Fibroblast of lung (primary cell): ENCODE data around the gene JAZF1. TPM values are rescaled to one million over a fixed set of nuclear protein-coding genes. Genes with fewer than 3 reads are reported as not detected.

Source experiments
- DNase-seq, 2 donors: peaks; one replicate each; pipeline versions ENCODE4 v3.0.0 to v3.0.0-alpha.2; 2010; ENCODE audit warnings: low read depth in 2 of 2
- H2AFZ ChIP-seq: 2 replicates; pipeline ENCODE4 v1.5.1; 2012; ENCODE audit warnings: low read length, control low read depth, inconsistent platforms
- H3K27ac ChIP-seq: 2 replicates; pipeline ENCODE4 v1.5.1; 2011; ENCODE audit warnings: low read length, control low read depth; ENCODE audit not compliant: insufficient read depth
- H3K27me3 ChIP-seq: 2 replicates; pipeline ENCODE4 v1.5.1; 2011; ENCODE audit warnings: mild to moderate bottlenecking, low read length; ENCODE audit not compliant: control insufficient read depth, insufficient read depth
- H3K36me3 ChIP-seq: 2 replicates; pipeline ENCODE4 v1.5.1; 2011; ENCODE audit warnings: low read length; ENCODE audit not compliant: control insufficient read depth, insufficient read depth
- H3K4me1 ChIP-seq: 2 replicates; pipeline ENCODE4 v1.5.1; 2011; ENCODE audit warnings: low read length; ENCODE audit not compliant: control insufficient read depth, insufficient read depth; ENCODE audit errors: extremely low read depth
- H3K4me2 ChIP-seq: 2 replicates; pipeline ENCODE4 v1.5.1; 2011; ENCODE audit warnings: low read length, control low read depth; ENCODE audit not compliant: insufficient read depth; ENCODE audit errors: extremely low read depth
- H3K4me3 ChIP-seq, 4 experiments: fragments of 200-600 bp in 1 of 4; sonication (generic) in 1 of 4; replicated peaks in 1 of 4; 2 replicates each; pipeline ENCODE4 v1.5.1; 2011 to 2016; ENCODE audit warnings: low read length in 4 of 4, low read depth in 3 of 4, mild to moderate bottlenecking in 3 of 4, control low read depth in 2 of 4, inconsistent platforms in 1 of 4, mixed read lengths in 1 of 4; ENCODE audit not compliant: insufficient read depth in 1 of 4; ENCODE audit errors: control extremely low read depth in 1 of 4
- H3K79me2 ChIP-seq: 2 replicates; pipeline ENCODE4 v1.5.1; 2012; ENCODE audit warnings: mild to moderate bottlenecking, low read length, inconsistent platforms; ENCODE audit not compliant: control insufficient read depth, insufficient read depth
- H3K9ac ChIP-seq: 2 replicates; pipeline ENCODE4 v1.5.1; 2011; ENCODE audit warnings: mild to moderate bottlenecking, low read length, control low read depth; ENCODE audit not compliant: insufficient read depth
- H3K9me3 ChIP-seq: 2 replicates; pipeline ENCODE4 v1.5.1; 2012; ENCODE audit warnings: low read depth, low read length; ENCODE audit not compliant: control insufficient read depth, insufficient read depth
- H4K20me1 ChIP-seq: 2 replicates; pipeline ENCODE4 v1.5.1; 2011; ENCODE audit warnings: low read length; ENCODE audit not compliant: control insufficient read depth, insufficient read depth; ENCODE audit errors: extremely low read depth
- EZH2 ChIP-seq: IDR thresholded peaks from 2 replicates; pipeline ENCODE4 v1.5.1; 2012; ENCODE audit warnings: low read length, control low read depth, mild to moderate bottlenecking; ENCODE audit errors: missing control alignments
- polyA plus RNA-seq, 2 donors: library from polyadenylated mRNA; depleted of rRNA in 1 of 2; stranded (reverse) in 1 of 2; unstranded in 1 of 2; fragments of >200 nt; gene quantifications; 2 replicates each; pipeline ENCODE4 v1.2.1, GENCODE V29; 2011 to 2012; ENCODE audit warnings: missing spikeins in 1 of 2
- total RNA-seq: library from RNA; depleted of rRNA; stranded (reverse); fragments of >200 nt; gene quantifications from 2 replicates; pipeline ENCODE4 v1.2.1, GENCODE V29; 2014
- TF ChIP-seq, protein P1 (sequence below), 2 donors: IDR thresholded peaks in 1 of 2; conservative IDR thresholded peaks in 1 of 2; 1 replicate in 1 of 2; 2 replicates in 1 of 2; pipeline ENCODE4 v1.5.1; 2011 to 2012; ENCODE audit warnings: low read length in 2 of 2, control low read depth in 1 of 2, inconsistent platforms in 1 of 2, low read depth in 1 of 2, mild to moderate bottlenecking in 1 of 2

The JAZF1 gene
- total and polyA plus RNA-seq, 2 donors (not counting 1 experiment from before 2014, with no cell fraction given) = 9.1 to 9.3 TPM

DNA sequence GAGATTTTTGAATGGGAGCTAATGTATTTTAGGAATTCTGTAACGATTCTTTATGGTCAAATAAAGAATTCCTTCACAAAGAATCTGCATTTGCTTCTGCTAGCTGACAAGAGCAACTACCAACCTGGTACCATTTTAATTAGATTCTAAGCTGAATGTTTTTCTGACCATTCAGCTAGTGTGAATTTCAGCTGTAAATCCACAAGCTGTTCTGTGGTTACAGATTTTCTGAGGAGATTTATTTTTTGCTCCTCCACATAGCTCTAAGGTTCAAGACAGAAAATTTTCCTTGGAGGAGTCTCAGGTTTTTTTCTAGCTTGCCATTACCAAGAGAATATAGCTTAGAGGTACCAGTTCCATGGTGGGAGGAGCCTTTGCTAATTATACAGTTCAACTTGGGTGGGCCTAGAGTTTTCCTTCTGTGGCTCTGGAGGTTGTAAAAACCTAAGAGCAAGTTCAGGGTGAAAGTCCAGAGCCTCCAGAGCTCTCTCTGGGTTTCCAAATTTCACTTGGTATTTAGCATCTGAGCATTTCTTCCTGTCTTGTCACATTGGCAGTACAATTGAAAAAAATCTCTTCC is 120.1 kb downstream of the JAZF1 start:
- no peaks in the 10 kb centered on the region for H3K9me3 ChIP-seq
- H3K27ac ChIP-seq = no peak overlapping the region
- no peaks in the 10 kb centered on the region for H3K36me3 ChIP-seq
- H3K4me3 ChIP-seq = no peak overlapping the region
- H3K79me2 ChIP-seq = no peaks in the 10 kb centered on the region
- no peaks in the 10 kb centered on the region for H3K27me3 ChIP-seq
- no peak overlapping the region for H2AFZ ChIP-seq
- peaks cover 6% of the 10 kb centered on the region for H3K4me1 ChIP-seq
- no peaks in the 10 kb centered on the region for H4K20me1 ChIP-seq
- no peak overlapping the region for H3K4me2 ChIP-seq
- no peak for TF ChIP-seq EZH2
- TF ChIP-seq, protein P1, sequence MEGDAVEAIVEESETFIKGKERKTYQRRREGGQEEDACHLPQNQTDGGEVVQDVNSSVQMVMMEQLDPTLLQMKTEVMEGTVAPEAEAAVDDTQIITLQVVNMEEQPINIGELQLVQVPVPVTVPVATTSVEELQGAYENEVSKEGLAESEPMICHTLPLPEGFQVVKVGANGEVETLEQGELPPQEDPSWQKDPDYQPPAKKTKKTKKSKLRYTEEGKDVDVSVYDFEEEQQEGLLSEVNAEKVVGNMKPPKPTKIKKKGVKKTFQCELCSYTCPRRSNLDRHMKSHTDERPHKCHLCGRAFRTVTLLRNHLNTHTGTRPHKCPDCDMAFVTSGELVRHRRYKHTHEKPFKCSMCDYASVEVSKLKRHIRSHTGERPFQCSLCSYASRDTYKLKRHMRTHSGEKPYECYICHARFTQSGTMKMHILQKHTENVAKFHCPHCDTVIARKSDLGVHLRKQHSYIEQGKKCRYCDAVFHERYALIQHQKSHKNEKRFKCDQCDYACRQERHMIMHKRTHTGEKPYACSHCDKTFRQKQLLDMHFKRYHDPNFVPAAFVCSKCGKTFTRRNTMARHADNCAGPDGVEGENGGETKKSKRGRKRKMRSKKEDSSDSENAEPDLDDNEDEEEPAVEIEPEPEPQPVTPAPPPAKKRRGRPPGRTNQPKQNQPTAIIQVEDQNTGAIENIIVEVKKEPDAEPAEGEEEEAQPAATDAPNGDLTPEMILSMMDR (conservative IDR thresholded peaks at IDR 0.05 in 1 of 2, IDR thresholded peaks at IDR 0.05 in 1 of 2; ENCODE audit: low read depth in 1 of 2, low read length in 2 of 2) = no peak
- H3K9ac ChIP-seq = no peak overlapping the region
- no peak for DNase-seq

DNA sequence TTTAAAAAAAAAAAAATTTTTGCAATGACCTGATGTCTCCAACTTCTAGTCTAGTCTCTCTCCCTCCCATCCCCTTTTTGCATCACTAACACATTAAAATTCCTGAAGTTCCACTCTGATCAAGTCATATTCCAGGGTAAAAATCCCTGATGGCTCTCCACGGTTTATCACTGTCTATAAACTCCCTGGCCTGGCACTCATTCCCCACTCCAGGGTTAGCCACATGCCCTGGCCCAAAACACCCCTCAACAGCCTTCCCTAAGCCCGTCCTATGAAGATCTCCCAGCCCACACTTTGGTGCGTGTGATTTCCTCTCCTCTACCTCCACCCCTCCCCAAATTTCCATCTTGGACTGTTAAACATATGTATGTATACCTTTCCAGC is 125.4 kb downstream of the JAZF1 start:
- Histone ChIP-seq H3K79me2 (no peaks in the 10 kb centered on the region), H3K27me3 (no peaks in the 10 kb centered on the region), H3K27ac (no peak overlapping the region), H2AFZ (no peak overlapping the region), H3K9me3 (no peaks in the 10 kb centered on the region), H4K20me1 (no peaks in the 10 kb centered on the region), H3K4me3 (no peak overlapping the region), H3K4me1 (peaks cover 13% of the 10 kb centered on the region), H3K4me2 (no peak overlapping the region), H3K9ac (no peak overlapping the region), H3K36me3 (no peaks in the 10 kb centered on the region)
- peak in 1 of 2 donors; percentile 60 for DNase-seq
- TF ChIP-seq EZH2 = no peak
- TF ChIP-seq, protein P1 (conservative IDR thresholded peaks at IDR 0.05 in 1 of 2, IDR thresholded peaks at IDR 0.05 in 1 of 2; ENCODE audit: low read depth in 1 of 2, low read length in 2 of 2) = no peak

DNA sequence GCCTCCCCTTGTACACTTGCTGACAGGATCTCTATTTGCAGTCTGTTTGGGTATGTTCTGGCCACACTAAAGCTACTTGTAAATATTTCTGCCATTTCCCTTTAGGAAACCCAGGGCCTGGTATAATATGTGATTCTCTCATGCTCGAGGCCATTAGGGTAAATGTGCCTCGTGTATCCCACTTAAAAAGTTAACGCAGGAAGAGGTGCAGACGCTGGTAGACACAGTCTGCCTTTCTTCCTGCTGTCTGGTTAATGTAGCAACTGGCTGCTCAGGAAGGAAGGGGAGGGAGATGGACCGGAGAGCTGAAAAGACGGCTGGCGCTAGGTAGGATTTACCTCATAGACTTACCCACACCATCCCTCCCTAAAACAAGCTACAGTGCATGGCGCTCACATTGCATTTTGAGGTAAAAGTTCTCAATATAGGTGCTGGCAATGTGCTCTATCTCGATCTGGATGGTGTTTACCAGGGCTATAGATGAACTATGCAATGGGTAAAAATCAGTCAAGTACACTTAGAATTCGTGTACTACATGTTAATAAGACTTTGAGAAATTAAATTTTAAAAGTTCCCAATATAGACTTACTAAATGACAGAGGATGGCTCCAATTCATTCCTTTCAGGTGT is 125.9 kb downstream of the JAZF1 start:
- no peaks in the 10 kb centered on the region for H3K9me3 ChIP-seq
- no peak overlapping the region for H3K4me2 ChIP-seq
- DNase-seq = no peak
- no peak overlapping the region for H3K4me3 ChIP-seq
- no peaks in the 10 kb centered on the region for H4K20me1 ChIP-seq
- H3K27ac ChIP-seq = no peak overlapping the region
- H3K36me3 ChIP-seq = no peaks in the 10 kb centered on the region
- no peaks in the 10 kb centered on the region for H3K79me2 ChIP-seq
- TF ChIP-seq EZH2 = no peak
- no peaks in the 10 kb centered on the region for H3K27me3 ChIP-seq
- no peak overlapping the region for H2AFZ ChIP-seq
- peaks cover 13% of the 10 kb centered on the region for H3K4me1 ChIP-seq
- no peak overlapping the region for H3K9ac ChIP-seq
